ENCODE data around the gene PTPRD.

The PTPRD gene

DNA sequence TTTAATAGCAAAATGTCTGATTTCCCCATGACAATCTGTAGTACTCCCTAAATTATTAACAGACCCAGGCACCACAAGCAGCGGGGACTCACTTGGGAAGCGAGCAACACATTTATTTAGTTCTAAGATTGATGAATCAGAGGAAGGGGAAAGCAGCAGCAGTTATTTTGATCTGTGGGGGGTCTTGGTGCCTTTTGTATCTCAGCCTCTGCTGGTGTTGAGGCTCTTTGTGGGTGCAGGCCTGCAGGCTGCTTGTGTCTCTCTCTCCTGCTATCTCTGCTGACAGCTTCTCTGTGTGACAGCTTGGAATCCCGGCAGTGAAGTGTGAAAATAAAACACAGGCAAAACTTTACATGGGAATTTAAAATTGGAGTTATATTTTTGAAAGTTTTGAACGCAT is 1935.1 kb downstream of the PTPRD start:
- DNase-seq (ENCODE audit: low read depth): no peak

DNA sequence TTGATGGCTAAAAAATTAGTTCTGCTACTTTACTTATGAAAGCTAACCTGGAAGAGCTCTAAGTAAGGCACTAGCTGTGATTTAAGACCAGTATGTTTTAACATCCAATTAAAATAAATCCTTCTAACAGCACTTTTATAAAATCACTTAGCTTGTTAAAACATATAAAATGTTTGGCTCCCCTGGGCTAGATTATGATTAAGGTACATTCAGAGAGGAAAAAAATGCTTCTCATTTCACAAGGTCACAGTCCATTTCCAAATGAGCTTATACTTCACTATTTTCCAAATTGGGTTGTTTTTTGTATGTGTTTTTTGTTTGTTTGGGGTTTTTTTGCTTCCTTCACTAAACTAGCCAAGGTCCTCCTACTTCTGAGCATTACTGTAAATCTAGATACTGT is 1938.3 kb downstream of the PTPRD start:
- no peak for DNase-seq (ENCODE audit: low read depth)

DNA sequence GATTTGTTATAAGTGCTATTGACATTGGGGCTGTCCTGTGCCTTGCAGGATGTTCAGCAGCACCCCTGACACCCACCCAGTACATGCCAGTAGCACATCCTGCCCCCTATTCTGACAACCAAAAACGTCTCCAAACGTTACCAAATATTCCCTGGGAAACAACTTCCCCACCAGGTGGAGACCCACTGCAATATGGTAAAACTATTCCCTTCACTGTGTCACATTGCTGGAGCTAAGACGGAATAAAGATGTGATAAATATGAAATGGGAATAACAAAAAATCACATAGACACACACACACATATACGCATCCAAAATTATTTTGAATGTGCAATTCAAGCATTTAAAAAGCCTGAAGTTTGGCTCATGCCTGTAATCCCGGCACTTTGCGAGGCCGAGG is 1939.0 kb downstream of the PTPRD start:
- DNase-seq (ENCODE audit: low read depth): no peak

DNA sequence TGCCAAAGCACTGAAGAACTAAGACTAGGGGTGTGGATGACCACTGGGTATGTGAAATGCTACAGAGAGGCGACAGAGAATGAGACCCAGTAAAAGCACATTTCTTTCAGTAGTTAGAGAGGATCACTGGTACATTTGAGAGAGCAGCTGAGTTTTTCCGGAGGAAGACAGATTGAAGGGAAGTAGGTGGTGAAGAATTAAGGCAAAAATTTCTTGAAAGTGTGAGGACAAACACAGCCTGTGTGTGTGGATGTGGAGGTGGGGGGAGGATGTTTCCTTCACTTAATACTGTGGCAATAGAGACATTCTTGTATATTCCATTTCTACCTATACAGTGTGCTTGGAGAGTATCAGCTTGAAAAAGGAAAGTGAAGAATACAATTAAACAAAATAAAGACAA is 1942.1 kb downstream of the PTPRD start:
- no peak for DNase-seq (ENCODE audit: low read depth)

DNA sequence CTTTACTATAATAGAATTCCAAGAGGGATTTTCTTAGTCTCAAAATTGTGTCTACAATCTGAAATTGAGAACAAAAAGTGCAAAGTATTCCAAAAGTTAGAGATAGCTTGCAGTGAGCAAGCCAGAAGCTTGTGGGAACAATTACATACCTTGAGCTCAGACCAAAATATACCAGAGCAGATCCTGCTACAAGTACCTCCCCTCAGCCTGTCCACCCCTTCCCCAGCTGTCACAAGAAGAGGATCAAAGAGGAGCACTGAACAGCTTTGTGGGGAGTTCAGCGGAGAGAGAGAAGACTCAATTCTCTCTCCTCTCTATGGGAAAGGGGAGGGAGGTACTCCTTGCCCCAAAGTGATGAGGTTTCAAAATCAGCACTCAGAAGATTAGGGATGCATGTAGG is 1944.1 kb downstream of the PTPRD start:
- no peak for DNase-seq (ENCODE audit: low read depth)

DNA sequence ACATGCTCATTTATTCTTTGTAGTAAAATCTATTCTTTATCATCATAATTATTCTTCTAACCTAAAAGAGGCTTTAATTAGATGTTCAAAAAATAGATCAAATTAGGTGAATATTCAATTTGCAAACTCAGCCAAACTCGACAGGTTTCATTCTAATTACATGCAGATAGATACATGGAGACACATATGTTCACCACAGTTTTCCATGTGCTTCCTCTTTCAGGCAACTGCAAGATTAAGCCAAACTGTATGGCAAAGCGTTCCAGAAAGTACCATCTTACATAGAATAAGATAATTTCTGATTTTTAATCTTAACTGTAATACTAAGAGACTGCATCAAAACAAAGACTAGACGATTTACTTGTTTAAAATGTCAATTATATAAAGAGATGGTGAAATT is 1944.6 kb downstream of the PTPRD start:
- DNase-seq (ENCODE audit: low read depth): no peak

DNA sequence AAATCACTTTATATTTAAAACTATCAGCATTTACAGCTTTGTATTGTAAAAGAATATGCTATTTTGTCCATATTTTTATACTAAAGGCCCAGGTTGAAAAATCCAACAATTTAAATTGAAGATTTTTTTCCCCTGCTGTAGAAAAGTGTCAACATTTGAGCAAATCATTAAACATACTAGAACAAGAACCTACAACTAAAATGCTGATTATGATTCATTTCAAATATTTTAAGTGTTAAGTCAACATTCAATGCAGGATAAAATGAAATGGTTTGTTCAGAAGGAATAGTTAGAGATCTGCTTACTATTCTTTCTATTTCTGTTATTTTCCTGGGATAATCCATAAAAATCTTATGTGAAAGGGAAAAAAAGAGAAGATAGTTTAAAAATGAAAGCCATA is 1946.7 kb downstream of the PTPRD start:
- DNase-seq (ENCODE audit: low read depth): no peak

DNA sequence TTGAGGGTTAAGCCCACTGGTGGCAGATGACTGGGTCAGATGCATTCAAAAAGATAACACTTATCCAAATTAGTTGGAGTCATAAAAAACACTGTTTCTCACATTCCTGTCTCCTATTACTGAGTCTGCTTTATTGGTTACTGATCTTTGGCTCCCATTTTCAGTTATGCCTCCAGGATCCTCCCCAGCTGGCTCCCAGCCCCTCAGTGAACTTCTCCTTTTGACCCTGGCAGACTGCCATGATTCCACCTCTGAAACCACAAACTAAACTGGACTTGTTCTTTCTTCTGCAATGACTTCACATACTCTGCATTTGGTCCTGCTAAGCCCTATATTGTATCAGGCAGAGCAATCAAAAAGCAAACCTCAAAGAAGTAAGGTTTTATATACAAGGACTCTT is 1952.4 kb downstream of the PTPRD start:
- no peak for DNase-seq (ENCODE audit: low read depth)

DNA sequence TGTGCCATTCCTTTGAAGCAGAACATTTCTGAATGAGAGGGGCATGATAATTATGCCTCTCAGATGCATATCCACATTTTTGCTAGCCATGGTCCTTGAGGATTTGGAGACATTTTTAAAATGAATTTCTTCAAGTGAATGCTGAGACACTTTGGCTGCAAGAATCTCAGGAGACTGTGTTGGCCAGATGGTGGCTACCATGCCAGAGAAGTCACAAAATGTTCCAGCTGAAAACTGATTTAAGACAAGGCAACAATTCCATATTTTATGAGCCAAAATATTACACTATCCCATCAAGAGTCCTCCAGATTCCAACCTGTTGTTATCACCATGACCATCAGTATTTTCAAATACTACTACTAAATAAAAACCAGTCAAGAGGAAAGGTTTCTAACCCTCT is 1953.7 kb downstream of the PTPRD start:
- DNase-seq (ENCODE audit: low read depth): no peak

DNA sequence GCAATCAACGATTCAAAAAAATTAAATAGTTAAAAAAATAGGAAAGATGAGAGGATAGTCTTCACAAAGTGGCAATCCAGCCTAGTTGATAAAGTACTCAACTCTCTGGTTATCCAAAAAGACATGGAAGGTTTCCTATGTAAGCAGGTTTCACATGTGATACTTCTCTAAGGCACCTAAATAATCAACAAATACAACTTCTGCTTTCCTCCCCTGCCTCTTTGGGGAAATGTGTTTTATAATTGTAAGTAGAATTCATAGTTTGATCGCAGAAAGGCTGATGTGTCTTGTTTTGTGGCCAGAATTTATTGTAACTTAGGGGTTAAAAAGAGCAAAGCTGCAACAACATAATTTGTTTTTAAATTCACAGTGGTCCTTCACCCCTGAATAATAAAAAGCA is 1957.7 kb downstream of the PTPRD start:
- DNase-seq (ENCODE audit: low read depth): no peak

DNA sequence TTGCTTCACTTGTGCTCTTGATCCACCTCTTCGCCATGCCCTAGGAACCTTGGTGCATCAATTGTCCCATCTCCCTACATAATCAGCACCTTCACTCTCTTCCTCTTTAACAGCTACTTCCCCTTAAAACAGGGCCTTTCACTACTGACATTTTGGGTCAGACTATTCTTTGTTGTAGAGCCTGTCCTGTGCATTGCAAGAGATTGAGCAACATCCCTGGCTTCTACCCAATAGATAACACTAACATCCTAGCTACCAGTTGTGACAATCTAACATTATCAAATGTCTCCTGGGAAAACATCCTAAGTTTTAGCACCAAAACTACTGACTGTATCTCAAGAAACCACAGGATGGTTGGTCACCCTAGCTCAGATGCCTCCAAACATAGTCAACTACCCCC is 1958.9 kb downstream of the PTPRD start:
- DNase-seq (ENCODE audit: low read depth): no peak

DNA sequence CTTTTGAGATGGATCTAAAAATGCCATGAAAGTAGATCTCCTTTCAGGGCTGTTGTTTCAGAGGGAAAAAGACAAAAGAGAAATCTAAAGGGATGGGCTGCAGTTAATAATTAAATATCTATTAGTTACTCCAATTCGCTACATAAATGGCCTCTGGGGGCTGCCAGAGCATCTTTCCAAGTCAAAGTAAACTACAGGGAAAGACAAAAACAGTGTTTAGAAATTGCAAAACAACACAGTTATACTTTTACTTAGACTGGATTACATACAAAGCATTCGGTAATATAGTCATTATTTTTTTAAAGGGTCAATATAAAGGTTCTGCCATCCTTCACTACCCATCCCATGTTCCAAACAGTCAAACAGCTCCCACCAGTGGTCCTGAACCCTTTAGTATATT is 1959.7 kb downstream of the PTPRD start:
- DNase-seq (ENCODE audit: low read depth): no peak

DNA sequence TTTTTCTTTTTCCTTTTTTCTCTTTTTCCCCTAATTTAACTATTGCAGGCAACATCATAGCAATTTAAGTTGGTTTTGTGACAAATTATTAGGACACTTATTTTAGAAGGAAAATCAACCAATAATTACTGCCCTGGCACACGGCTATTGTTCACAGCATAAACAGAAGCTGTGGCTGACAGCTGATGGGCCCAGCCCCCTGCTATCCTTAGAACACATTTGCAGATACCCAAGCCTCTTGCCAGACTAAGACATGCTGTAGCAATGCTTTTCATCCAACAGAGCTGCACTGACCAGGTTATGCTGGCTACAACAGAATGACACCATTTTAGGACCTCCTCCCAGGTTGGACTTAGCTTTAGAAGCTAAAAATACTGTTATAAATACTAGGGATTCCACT is 1960.5 kb downstream of the PTPRD start:
- DNase-seq (ENCODE audit: low read depth): no peak

DNA sequence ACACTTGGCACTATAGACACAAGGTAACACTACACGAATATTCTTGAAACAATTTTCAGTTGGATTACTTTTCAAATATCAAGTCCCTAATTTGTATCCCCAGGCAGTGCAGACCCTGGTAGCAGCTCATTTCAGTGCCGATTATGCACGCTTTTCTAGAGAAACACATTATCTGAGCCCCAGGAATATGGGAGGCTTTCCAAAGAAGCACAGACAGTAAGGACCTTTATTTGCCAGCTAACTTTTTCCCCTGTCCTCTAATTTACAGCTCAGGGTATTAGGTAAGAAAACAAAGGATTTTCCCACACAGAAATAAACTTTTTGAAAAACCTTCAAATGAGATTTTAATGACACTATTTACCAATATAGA is 1961.0 kb downstream of the PTPRD start:
- no peak for DNase-seq (ENCODE audit: low read depth)

DNA sequence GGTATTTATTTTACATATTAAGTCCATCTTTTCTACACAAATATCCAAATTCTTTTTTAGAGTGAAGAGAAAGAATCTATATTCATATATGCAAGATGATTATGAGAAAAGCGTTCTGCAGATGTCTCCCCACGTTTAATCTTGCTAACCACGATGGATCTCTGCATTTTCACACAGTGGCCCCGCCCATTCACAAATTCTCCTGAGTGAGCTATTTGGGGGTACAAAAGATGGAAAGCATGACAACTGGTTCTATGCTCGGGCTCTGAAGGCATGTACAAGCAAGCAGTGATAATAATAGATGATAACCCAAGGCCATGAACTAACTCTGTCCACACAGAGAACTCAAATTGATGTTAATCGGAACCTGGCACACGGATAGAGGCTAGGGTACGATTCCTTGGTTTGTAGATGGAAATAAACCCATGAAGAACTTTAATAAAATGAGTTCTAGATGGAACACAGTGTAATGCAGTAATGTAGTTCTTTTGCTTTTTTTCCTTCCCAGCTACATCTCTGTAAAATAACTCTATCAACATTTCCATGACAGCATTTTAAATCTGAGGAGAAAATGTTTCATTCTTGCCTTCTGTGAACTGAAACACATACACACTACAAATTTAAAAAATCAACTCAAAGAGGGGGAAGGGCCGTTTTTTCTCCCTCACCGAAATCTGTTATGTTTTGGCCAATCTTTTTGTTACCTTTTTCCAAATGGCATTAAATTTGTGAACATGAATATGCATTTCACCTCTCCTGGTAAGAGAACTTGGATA is 1961.5 kb downstream of the PTPRD start:
- no peak for DNase-seq (ENCODE audit: low read depth)

DNA sequence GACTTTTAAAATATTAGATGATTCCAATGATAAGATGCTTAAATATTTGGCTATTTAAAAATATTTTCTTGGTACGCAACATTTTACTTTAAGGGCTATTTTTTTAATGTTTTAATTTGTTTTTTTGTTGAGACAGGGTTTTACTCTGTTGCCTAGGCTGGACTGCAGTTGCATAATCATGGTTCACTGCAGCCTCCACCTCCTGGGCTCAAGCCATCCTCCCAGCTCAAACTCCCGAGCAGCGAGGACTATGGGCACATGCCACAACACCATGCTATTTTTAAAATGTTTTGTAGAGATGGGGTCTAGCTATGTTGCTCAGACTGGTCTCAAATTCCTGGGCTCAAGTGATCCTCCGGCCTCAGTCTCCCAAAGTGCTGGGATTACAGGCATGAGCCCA is 1963.0 kb downstream of the PTPRD start:
- no peak for DNase-seq (ENCODE audit: low read depth)

DNA sequence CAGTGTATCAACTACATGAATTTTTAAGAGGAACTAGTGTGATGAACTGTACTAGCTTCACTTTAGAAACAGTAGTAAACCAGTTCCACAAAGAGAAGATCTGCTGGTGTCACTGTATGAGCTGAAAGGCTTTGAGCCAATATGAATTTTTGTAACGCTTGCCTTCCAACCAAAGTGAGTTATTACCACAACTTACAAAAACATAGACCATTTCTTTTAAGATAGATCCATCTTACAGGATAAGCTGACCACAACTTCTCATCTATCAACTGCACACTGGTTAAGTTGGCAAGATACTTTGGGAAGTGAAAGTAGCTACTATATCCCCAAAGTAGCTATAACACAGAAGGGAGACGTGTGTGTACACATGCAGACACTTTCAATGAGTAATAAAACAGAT is 1963.6 kb downstream of the PTPRD start:
- no peak for DNase-seq (ENCODE audit: low read depth)

DNA sequence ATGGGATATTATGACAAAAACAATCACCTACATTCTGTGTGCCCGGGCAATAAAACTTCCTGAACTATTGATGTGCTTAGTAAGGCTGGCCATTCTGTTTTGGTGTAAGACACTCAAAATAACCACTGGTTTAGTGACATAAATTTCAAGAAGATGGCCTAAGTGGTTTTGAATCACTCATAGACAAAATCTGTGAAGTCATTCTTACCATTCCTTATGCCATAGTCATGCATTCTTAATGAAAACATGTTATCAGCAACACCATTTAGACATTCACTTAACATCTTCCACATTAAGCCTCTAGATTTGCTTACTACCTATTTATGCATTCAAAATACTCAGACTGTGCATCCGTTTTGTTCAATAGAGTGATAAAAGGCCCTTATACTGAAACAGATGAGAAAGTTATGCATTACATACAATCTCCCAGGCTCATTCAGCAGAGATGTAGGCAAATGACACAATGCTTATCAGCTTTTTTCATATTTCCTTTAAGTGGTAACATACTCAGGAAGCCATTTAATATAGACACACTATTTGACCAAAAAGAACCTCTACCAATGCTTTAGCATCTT is 1964.4 kb downstream of the PTPRD start:
- no peak for DNase-seq (ENCODE audit: low read depth)

DNA sequence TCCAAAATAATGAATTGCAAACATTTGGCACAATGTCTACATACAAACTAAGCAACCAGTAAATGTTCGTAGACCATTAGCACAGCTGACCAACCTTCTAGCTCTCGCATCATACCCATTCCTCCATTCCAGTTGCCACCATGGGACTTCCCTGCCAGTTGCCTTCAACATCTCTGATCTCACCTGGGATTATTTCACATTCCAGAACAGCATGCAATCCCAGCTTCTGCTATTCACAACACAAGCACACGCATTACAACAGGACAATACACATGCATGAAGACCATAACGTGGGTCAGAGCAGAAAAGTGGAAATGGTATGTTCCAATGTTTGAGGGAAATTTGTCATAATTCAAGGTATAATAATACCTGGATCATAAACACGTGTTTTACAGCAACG is 1965.0 kb downstream of the PTPRD start:
- no peak for DNase-seq (ENCODE audit: low read depth)

DNA sequence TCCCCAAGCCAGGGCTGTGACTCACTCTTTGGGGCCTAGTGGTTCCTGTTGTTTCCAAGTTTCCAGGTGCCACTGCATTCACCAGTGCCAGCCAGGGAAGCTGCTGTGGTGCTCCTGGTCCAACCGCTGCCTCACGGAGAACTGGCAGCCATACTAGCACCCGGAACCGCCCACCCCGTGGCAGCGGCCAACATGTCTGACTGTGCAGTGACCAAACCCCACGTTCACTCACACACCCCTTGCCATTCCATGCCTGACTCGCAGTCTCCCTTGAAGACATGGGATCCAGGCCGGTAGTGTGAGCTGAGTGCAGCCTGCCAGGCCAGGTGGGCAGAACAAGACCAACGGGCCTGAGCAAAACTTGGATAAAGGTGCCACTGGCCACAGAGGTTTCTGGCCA is 1968.2 kb downstream of the PTPRD start:
- no peak for DNase-seq (ENCODE audit: low read depth)

DNA sequence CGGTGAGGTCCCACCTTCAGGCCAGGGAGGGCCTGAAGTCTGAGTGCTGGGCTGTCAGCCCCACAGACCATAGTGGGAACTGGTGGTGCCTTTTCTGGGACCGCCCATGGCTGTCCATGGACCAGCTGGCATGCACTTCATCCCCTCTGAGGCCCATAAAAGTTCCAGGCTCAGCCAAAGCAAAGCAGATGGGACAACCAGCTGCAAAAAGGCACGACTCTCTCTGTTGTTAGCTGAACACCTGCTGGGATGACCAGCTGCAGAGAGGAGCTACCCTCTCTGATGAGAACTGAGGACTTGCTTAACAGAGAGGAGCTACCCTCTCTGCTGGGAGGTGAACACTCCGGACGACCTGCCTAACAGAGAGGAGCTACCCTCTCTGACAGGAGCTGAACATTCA is 1968.9 kb downstream of the PTPRD start:
- DNase-seq (ENCODE audit: low read depth): no peak

DNA sequence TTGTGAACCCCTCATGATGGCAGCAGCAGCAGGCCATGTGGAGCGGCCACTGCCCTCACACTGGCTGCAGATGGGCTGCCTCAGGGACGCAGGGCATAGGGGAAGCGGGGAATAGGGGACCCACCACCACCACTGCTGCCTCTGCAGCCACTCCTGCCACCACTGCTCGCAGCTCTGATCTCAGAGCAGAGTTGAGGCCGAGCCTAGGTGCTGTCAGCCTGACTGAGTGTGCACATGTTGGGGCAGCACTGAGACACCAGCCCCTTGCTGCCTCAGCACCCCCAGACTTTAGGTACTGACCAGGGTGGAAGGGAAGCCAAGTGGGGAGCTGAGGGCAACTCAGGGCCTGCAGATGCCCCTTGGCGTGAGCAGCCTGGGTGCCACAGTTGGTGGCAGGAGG is 1969.3 kb downstream of the PTPRD start:
- no peak for DNase-seq (ENCODE audit: low read depth)

DNA sequence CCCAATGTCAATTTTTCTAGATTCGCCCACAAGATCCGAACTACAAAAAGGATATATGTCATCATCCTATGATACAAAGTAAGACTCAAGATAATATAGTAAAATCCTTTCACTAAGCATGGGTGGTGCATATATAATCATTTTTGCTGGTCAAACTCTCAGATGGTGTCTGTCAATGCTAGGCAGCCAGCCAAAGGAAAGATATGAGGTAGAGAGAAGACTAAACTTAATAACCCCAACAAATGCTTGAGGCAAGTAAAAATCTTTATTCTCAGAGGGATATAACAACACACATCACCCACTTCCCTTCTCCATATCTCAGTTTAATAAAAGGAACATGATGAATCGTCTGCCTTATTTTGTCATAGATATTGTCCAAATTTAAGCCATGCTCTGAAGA is 1972.0 kb downstream of the PTPRD start:
- DNase-seq (ENCODE audit: low read depth): no peak

DNA sequence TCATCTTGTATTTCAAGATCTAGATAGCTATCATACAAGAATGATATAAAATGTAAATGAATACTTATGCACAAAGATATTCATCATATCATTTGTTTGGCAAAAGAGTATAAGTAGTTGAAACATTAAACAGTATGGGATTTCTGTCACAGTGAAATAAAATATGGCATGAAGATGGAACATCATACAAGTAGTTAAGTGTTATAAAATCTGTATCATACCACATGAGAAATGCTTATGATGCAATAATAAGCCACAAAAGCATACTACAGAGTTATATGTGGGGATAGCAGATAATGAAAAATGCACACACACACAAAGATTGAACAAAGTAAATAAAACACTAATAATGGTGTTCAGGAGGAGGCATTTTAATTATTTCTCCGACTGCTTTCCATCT is 1975.2 kb downstream of the PTPRD start:
- DNase-seq (ENCODE audit: low read depth): no peak
